Measurements from ENCODE around the gene KLC4.
"Not testable (repeated sequence)": the region's sequence is repeated elsewhere in the genome, so short reads cannot be mapped to it uniquely, and the experiment has no call there.

The KLC4 gene

GRCh38 chr6:43037197-43037596 is 22.2 kb upstream of the KLC4 start:
- DNase-seq, result no peak

GRCh38 chr6:43037706-43038105 is 21.7 kb upstream of the KLC4 start:
- DNase-seq, result no peak

GRCh38 chr6:43038727-43039126 is 20.7 kb upstream of the KLC4 start:
- no peak for DNase-seq

DNA sequence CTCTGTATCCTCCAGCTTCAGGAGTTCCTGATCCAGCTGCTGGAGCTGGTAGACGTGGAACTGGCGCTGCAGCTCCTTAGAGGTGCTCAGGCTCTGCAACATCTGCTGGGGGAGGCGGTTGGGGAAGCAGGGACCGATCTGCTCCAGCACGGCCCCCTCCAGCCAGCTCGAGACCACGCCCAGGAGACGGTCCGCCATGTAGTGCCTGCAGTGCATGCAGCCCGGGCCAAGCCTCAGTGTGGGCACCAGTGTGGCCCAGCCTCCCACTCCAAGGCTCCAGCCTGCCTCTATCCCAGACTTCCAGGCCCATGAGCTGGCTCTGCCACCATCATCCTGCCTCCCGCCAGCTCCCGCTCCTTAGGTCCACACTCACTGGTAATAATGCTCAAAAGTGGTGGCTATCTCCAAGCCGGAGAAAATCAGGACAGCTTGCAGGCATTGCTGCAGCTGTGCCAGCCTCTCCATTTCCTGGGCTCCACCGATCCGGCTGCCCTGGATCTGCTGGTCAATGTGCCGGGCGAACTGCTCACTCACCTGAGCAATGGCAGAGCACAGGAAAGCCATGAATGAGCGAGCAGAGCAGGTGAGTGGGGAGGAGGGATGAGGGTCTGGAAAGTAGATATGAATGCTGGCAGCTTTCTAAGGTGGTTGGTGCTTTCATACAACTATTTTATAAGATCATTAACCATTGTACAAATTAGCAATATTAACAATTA is 18.7 kb upstream of the KLC4 start:
- DNase-seq, result no peak

DNA sequence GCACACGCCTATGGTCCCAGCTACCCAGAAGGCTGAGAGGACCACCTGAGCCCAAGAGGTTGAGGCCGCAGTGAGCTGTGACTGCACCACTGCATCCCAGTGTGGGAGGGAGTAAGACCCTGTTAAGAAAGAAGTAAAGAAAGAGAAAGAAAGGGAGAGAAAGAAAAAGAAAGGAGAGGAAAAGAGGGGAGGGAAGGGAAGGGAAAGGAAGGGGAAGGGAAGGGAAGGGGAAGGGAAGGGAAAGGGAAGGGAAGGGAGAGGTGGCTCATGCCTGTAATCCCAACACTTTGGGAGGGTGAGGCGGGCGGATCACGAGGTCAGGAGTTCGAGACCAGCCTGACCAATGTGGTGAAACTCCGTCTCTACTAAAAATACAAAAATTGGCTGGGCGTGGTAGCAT is 18.0 kb upstream of the KLC4 start:
- DNase-seq, result not testable (repeated sequence)

DNA sequence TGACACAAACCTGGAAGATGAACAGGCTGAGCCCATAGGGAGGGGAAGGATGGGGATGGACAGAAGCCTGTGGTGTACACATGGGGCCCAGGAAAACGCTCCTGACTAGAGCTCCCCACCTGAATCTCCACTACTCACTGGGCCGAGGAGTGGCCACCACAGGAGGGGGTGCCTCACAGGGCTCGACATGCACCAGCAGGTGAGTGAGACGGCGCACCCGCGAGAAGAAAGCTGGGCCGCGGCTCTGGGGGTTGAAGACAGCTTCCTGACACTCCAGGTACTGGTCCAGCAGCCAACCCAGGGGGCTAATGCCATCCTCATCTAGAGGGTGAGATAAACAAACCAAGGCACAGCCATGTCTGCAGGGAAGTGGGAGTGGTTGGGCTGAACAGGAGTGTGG is 16.1 kb upstream of the KLC4 start:
- DNase-seq, result no peak

GRCh38 chr6:43045371-43045930 is 14.0 kb upstream of the KLC4 start:
- DNase-seq, result no peak

GRCh38 chr6:43047998-43048397 is 11.4 kb upstream of the KLC4 start:
- DNase-seq, result no peak

GRCh38 chr6:43050981-43051380 is 8.4 kb upstream of the KLC4 start:
- DNase-seq, result no peak

GRCh38 chr6:43052225-43052841 is 7.1 kb upstream of the KLC4 start:
- no peak for DNase-seq

GRCh38 chr6:43052842-43053544 is 6.4 kb upstream of the KLC4 start:
- no peak for DNase-seq

- peak; percentile 82 for DNase-seq
Observed at GRCh38 chr6:43053545-43054205, 5.8 kb upstream of the KLC4 start, which contains the start of gene CUL7. Gene CUL7, minus strand, starts transcription at chr6:43053851. Its CDS starts 1,063 bp downstream, at chr6:43052788.

- DNase-seq, result no peak
Observed at GRCh38 chr6:43054206-43054943, 5.1 kb upstream of the KLC4 start.

DNA sequence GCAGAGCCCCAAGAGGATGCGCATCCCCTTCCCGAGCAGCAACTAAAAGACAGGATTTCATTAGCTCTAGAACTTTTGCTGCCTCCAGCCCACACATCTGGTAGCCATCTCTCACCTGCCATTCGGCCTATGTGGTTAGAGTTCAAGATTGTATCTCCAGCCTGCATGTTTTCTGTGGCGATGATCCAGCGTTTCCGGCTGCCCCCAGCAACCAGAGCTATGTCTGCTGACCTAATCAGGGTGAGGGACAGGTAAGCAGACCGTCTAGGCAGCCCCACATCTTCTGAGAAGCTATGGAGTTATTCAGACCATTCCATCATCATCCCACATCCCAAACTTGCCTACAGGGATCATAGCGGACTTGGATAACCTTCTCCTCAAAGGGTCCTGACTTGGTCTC is 3.5 kb upstream of the KLC4 start:
- no peak for DNase-seq

GRCh38 chr6:43058531-43058930 is 900 bp upstream of the KLC4 start:
- DNase-seq, result no peak

GRCh38 chr6:43060034-43060754 is 763 bp downstream of the KLC4 start:
- DNase-seq, result no peak

- DNase-seq, result no peak
Observed at GRCh38 chr6:43060755-43061633, 1.6 kb downstream of the KLC4 start.

- DNase-seq, result no peak
Observed at GRCh38 chr6:43061861-43062260, 2.4 kb downstream of the KLC4 start.

- DNase-seq, result no peak
Observed at GRCh38 chr6:43062818-43063217, 3.4 kb downstream of the KLC4 start.

DNA sequence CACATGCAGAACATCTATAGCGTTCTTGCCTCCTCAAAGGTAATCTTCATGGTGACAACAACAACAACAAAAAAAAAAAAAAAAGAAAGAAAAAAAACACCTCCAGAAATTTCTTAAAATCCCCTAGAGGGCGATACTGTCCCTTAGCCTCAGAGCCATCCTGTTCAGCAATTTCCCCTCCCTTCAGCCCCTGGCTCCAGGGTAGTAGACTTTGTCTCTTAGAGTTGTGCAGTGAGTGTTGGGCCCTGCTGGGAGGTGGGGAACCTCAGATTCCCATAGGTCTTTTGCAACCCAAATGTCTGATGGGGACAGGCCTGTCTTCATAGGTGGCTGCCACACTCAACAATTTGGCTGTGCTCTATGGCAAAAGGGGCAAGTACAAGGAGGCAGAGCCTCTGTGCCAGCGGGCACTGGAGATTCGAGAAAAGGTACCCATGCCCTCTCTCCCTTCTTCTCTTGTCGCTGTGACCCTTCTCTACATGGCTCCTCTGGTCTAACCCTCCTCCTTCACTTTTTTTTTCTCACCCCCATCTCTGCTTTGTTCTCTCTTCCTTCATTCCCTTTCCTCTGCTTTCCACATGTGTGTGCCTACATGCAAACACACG is 10.7 kb downstream of the KLC4 start:
- DNase-seq, result no peak
